Activated CD4-positive, alpha-beta T cell treated with anti-CD3 and anti-CD28 coated beads for 36 hours (primary cell): Measurements from ENCODE around the gene COLEC11. TPM values are rescaled to one million over a fixed set of nuclear protein-coding genes. Genes with fewer than 3 reads are reported as not detected.
"Not testable (repeated sequence)": the region's sequence is repeated elsewhere in the genome, so short reads cannot be mapped to it uniquely, and the experiment has no call there.

Experiments
- ATAC-seq: fragments of 200-7000 bp; cut with Tn5 transposase; one replicate; pipeline ENCODE4 v1.10.0; 2021; ENCODE audit warnings: mild to moderate bottlenecking, moderate library complexity
- CTCF ChIA-PET: fragments of 350-600 bp; sonication (Branson Sonifier 250); formaldehyde crosslinking; loops from one replicate; lab custom pipeline; 2021; ENCODE audit warnings: antibody characterized with exemption; lab: Charles Lee
- POLR2A ChIA-PET: fragments of 350-600 bp; sonication (Branson Sonifier 250); formaldehyde crosslinking; loops from one replicate; lab custom pipeline; 2021; ENCODE audit warnings: antibody characterized with exemption, inconsistent platforms; lab: Charles Lee
- DNase-seq: peaks from one replicate; pipeline ENCODE4 v3.0.0-alpha.2; 2020
- H3K27ac Mint-ChIP-seq: one replicate; pipeline ENCODE4 v1.8.0; 2021; ENCODE audit warnings: mixed read lengths
- H3K27me3 Mint-ChIP-seq: one replicate; pipeline ENCODE4 v1.8.0; 2021; ENCODE audit warnings: mixed read lengths
- H3K36me3 Mint-ChIP-seq: one replicate; pipeline ENCODE4 v1.8.0; 2021; ENCODE audit warnings: low read depth, mixed read lengths
- H3K4me1 Mint-ChIP-seq: one replicate; pipeline ENCODE4 v1.8.0; 2021; ENCODE audit warnings: mixed read lengths
- H3K4me3 Mint-ChIP-seq: one replicate; pipeline ENCODE4 v1.8.0; 2021; ENCODE audit warnings: mild to moderate bottlenecking, moderate library complexity, mixed read lengths
- H3K9me3 Mint-ChIP-seq: one replicate; pipeline ENCODE4 v1.8.0; 2021; ENCODE audit warnings: low read depth, mixed read lengths
- intact Hi-C, 2 experiments: fragments of 100-400 bp; cut with DNase I in 1 of 2; cut with micrococcal nuclease in 1 of 2; formaldehyde crosslinking; loops; one replicate each; pipeline versions ENCODE4 v1.14.2 to v1.15.1; 2022 to 2024; cut with DNase I, micrococcal nuclease
- total RNA-seq, 2 experiments: library from RNA; stranded (reverse); gene quantifications; one replicate each; pipeline ENCODE4 v1.2.3, GENCODE V29; 2021

The COLEC11 gene
- total RNA-seq, 2 experiments from 2014 or later = 0.18 to 0.37 TPM

DNA sequence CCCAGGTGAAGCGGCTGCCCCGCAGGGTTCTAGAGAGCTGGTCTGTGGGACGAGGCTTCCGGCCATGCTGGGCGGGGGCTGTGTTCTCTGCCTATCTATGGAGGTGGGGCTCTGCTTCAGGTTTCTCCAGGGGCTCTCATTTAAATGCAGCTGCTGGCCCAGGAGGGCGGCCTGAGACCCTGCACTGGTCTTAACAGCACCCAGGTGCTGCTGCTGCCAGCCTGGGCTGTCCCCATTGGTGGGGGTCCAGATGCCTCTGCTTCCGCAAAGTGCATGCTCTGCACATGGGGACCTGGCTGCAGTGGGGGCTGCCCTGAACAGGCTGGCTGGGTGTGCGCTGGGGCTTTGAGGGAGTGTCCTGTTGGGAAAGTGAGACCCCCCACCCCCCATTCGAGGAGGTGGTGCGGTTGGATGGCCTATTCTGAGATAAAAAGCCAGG lies 33.3 kb downstream of the COLEC11 start:
- Mint-ChIP-seq H3K27me3 (no peaks in the 10 kb centered on the region), H3K36me3 (no peaks in the 10 kb centered on the region), H3K9me3 (no peaks in the 10 kb centered on the region), H3K27ac (no peak overlapping the region), H3K4me1 (no peaks in the 10 kb centered on the region), H3K4me3 (no peak overlapping the region)
- ChIA-PET CTCF (interaction anchor here (1.3 kb wide), 1 partner anchor 17 kb away, joined by 4 read pairs; no protein-coding TSS in a partner anchor), POLR2A (no interaction called here)
- intact Hi-C loops = no loop called here
- DNase-seq = no peak
- ATAC-seq = no peak

DNA sequence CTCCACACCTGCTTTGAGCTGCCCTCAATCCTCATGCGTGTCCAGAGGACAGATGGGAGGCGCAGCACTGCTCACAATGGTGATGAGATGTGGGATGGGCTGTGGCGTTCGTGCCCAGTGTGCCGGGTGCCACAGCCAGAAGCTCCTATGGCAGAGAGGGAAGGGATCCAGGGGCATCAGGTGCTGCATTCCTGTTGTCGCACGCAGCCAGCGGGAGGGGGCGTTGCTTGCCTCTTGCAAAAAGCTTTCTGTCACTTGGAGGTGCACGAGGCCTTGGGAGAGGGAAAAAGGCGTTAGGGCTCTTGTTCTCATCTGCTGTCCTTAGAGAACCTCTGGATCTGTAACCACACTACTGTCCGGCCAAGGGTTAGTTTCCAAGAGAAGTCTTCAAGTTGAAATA lies 33.9 kb downstream of the COLEC11 start:
- Mint-ChIP-seq H3K27me3 (no peaks in the 10 kb centered on the region), H3K4me3 (no peak overlapping the region), H3K9me3 (no peaks in the 10 kb centered on the region), H3K4me1 (no peaks in the 10 kb centered on the region), H3K27ac (no peak overlapping the region), H3K36me3 (no peaks in the 10 kb centered on the region)
- ChIA-PET CTCF (interaction anchor here (1.3 kb wide), 1 partner anchor 16 kb away, joined by 4 read pairs; no protein-coding TSS in a partner anchor), POLR2A (no interaction called here)
- no peak for DNase-seq
- ATAC-seq = no peak
- intact Hi-C loops = no loop called here

DNA sequence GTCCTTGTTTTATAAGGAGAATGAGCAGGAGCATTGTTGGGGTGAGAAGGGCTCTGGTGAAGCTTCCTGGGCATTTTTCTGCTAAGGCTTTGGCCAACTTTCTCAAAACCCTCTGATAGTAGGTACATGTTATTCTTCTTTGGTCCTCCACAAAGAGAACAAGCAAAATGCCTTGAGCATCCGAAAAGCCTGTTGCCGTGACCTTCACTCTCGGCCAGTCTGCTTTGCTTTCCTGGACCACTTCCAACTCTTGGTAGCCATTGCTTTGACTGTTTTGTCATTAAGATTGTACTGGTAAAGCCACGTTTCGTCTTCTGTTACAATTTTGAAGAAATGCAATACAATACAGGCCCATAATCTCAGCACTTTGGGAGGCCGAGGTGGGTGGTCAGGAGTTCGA lies 35.7 kb downstream of the COLEC11 start:
- no peak overlapping the region for H3K4me3 Mint-ChIP-seq
- intact Hi-C loops = no loop called here
- no peaks in the 10 kb centered on the region for H3K9me3 Mint-ChIP-seq
- DNase-seq = no peak
- H3K36me3 Mint-ChIP-seq = no peaks in the 10 kb centered on the region
- ChIA-PET CTCF (no interaction called here), POLR2A (no interaction called here)
- no peak for ATAC-seq
- no peaks in the 10 kb centered on the region for H3K27me3 Mint-ChIP-seq
- no peaks in the 10 kb centered on the region for H3K4me1 Mint-ChIP-seq
- no peak overlapping the region for H3K27ac Mint-ChIP-seq

GRCh38 chr2:3631161-3631850 lies 36.4 kb downstream of the COLEC11 start:
- POLR2A ChIA-PET = no interaction called here
- DNase-seq (no peak), ATAC-seq (no peak)
- H3K4me1 Mint-ChIP-seq = no peaks in the 10 kb centered on the region
- intact Hi-C loops = no loop called here
- H3K27me3 Mint-ChIP-seq = no peaks in the 10 kb centered on the region
- H3K9me3 Mint-ChIP-seq = no peaks in the 10 kb centered on the region
- no peaks in the 10 kb centered on the region for H3K36me3 Mint-ChIP-seq
- H3K4me3 Mint-ChIP-seq = no peak overlapping the region
- CTCF ChIA-PET = no interaction called here
- no peak overlapping the region for H3K27ac Mint-ChIP-seq

DNA sequence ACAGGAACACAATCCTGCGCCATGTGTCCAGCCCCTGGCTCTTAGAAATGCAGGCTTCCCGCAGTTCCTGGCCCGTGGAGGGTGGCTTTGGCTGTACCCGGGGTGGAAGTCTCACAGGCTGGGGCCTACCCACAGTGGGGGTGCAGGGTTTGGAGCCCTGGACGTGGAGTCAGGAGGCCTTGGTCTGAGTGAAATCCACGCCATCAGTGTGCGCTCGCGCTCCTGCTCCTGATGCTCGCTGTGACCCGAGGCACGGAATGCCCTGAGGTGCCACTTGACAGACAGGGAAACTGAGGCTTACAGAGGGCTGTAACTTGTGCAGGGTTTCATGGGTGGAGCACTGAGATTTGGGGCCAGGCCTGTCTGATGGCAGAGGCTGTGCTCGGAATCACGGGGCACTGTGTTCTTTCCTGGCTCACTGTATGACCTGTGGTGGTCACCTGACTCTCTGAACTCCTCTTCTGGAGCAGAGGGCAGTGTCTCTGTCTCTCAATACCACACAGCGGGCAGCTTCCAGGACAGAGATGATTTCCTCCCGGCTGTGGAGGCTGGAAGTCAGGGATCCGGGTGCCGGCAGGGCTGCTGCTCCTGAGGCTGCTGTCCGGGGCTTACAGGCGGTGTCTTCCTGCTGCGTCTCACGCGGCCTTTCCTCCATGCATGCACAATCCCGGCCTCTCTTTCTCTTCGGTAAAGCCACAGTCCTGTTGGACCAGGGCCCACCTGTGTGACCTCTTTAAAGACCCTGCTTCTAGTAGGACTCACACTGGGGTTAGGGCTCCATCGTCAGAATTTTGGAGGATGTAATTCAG lies 37.1 kb downstream of the COLEC11 start:
- no peaks in the 10 kb centered on the region for H3K4me1 Mint-ChIP-seq
- DNase-seq = no peak

DNA sequence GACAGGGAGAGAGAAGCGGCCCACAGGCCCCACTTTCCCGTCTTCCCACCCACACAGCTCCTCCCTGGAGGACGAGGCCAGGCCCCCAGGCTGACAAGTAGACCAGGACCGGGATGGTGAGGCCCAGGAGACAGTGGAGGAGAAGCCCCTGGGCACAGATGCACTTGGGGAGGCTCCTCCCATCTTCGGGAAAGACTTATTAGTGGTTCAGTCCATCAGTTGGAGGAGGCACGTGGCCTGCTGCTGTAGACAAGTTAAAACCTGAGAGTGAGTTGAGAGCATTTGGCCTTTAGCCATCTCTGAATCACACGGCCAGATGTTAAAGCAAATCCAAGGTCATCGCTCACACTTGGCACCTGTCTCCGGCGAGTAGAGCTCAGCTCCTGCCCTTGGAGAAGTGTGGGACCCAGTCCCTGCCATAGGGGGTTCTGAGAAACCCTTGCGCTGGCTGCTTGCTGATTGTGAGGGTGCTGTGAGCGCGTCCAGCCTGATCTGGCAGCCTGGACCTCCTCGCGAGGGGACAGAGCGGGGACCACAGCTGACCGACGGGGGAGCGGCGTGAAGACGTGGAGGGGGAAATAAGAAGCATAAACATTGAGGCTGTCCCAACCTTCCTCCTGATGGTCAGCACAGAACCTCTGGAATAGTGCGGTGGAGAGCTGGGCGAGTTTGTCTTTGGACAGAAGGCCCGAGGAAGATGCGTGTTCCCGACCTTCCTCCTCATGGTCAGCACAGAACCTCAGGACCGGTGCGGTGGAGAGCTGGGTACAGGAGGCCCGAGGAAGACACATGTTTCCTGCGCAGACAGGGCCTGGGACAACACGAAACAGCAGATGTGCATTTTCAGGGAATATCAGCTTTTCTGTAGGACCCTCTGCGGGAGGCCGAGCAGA lies 38.4 kb downstream of the COLEC11 start:
- CTCF ChIA-PET = interaction anchor here (0.6 kb wide), 1 partner anchor 31 kb away, joined by 4 read pairs; no protein-coding TSS in a partner anchor
- ATAC-seq = no peak
- POLR2A ChIA-PET = no interaction called here
- Mint-ChIP-seq H3K4me1 (no peaks in the 10 kb centered on the region), H3K4me3 (no peak overlapping the region), H3K27ac (no peak overlapping the region), H3K27me3 (no peaks in the 10 kb centered on the region), H3K36me3 (no peaks in the 10 kb centered on the region), H3K9me3 (no peaks in the 10 kb centered on the region)
- no peak for DNase-seq
- intact Hi-C loops = no loop called here

More for the DNA sequence above, 37.1 kb downstream of the COLEC11 start:
- Mint-ChIP-seq H3K9me3 (no peaks in the 10 kb centered on the region), H3K4me3 (no peak overlapping the region), H3K27ac (no peak overlapping the region), H3K27me3 (no peaks in the 10 kb centered on the region), H3K36me3 (no peaks in the 10 kb centered on the region)
- no peak for ATAC-seq
- POLR2A ChIA-PET = no interaction called here
- CTCF ChIA-PET = no interaction called here
- intact Hi-C loops = no loop called here

GRCh38 chr2:3633982-3634595 lies 39.2 kb downstream of the COLEC11 start:
- Mint-ChIP-seq H3K4me1 (no peaks in the 10 kb centered on the region), H3K27ac (no peak overlapping the region), H3K4me3 (no peak overlapping the region), H3K36me3 (no peaks in the 10 kb centered on the region), H3K9me3 (no peaks in the 10 kb centered on the region), H3K27me3 (no peaks in the 10 kb centered on the region)
- intact Hi-C loops = no loop called here
- POLR2A ChIA-PET = no interaction called here
- ATAC-seq = no peak
- no peak for DNase-seq
- CTCF ChIA-PET = no interaction called here

- DNase-seq = no peak
- intact Hi-C loops = no loop called here
- H3K9me3 Mint-ChIP-seq = no peaks in the 10 kb centered on the region
Measured at GRCh38 chr2:3634596-3635121, 39.7 kb downstream of the COLEC11 start.

DNA sequence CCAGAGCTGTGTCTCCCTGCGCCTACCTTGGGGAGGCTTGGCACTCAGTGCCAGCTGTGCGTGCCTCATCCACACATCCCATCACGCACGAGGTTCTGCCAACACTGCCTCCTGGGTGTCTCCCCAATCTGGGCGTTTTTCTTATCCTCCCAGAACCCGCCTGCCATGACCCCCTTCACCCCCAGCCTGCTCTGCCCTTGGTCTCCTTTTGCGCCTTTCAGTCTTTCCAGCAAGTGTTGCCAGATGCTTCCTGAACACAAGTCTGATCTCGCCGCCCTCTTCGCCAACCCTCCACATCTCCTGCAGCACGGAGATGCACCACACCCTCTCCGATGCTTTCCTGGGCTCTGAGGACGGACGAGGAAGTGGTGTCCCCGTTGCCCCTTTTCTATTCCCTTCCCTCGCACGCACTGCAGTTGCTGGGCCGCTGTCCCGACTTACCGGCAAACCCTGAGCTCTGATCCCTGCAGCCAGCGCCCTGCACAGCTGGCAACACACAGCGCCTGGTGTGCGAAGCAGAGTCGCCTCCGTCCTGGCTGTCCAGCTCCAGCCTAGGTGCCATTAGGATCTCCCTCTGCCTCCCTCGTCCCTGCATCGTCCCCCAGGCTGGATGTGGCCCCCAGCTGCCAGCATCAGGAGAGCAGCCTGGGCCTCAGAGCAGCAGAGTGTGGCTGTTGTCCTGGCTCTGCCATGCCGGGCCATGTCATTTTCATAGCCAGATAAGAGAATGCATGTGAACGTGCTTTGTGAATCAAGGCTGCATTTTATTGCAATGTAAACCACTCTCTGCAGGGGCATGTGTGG lies 40.5 kb downstream of the COLEC11 start:
- CTCF ChIA-PET = no interaction called here
- H3K27me3 Mint-ChIP-seq = no peaks in the 10 kb centered on the region
- no peak overlapping the region for H3K4me3 Mint-ChIP-seq
- ATAC-seq = no peak
- POLR2A ChIA-PET = no interaction called here
- no peaks in the 10 kb centered on the region for H3K36me3 Mint-ChIP-seq
- H3K27ac Mint-ChIP-seq = no peak overlapping the region
- no peaks in the 10 kb centered on the region for H3K9me3 Mint-ChIP-seq
- intact Hi-C loops = no loop called here
- DNase-seq = no peak
- no peaks in the 10 kb centered on the region for H3K4me1 Mint-ChIP-seq

More at GRCh38 chr2:3634596-3635121, 39.7 kb downstream of the COLEC11 start:
- Mint-ChIP-seq H3K36me3 (no peaks in the 10 kb centered on the region), H3K4me3 (no peak overlapping the region), H3K4me1 (no peaks in the 10 kb centered on the region), H3K27me3 (no peaks in the 10 kb centered on the region), H3K27ac (no peak overlapping the region)
- POLR2A ChIA-PET = no interaction called here
- ATAC-seq = no peak
- CTCF ChIA-PET = no interaction called here

DNA sequence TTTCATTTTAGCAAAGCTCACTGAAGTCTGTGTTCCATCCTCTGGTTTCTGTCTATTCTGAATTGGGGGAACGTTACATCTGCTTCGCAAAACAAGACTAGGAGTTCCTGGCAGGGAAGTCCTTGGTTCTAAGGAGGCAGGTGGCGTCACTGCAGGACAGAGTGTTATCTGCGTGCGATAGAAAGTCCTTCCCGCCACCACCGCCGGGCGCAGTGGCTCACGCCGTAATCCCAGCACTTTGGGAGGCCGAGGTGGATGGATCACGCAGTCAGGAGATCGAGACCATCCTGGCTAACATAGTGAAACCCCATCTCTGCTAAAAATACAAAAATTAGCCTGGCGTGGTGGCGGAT lies 41.0 kb downstream of the COLEC11 start:
- H3K4me1 Mint-ChIP-seq, ATAC-seq, intact Hi-C loops, POLR2A ChIA-PET, H3K27me3 Mint-ChIP-seq, H3K4me3 Mint-ChIP-seq, H3K9me3 Mint-ChIP-seq, H3K36me3 Mint-ChIP-seq, H3K27ac Mint-ChIP-seq, DNase-seq, CTCF ChIA-PET: not testable (repeated sequence)
